HCT116 (cell line): Measurements from ENCODE around the gene UMAD1.

Experiments used
- CTCF ChIP-seq, 3 experiments: fragments of 200-600 bp in 1 of 3; sonication (generic) in 1 of 3; IDR thresholded peaks in 2 of 3; conservative IDR thresholded peaks in 1 of 3; 2 replicates each; pipeline ENCODE4 v1.5.1; 2012 to 2017; ENCODE audit warnings: low read depth in 2 of 3, low read length in 2 of 3, antibody characterized with exemption in 1 of 3, borderline replicate concordance in 1 of 3, control low read depth in 1 of 3, mild to moderate bottlenecking in 1 of 3, mixed read lengths in 1 of 3, mixed run types in 1 of 3, moderate library complexity in 1 of 3; ENCODE audit not compliant: insufficient read depth in 1 of 3
- EGR1 ChIP-seq: IDR thresholded peaks from 2 replicates; pipeline ENCODE4 v1.6.1; 2012; ENCODE audit warnings: low read depth
- POLR2A ChIP-seq: IDR thresholded peaks from 2 replicates; pipeline ENCODE4 v1.7.0; 2011; ENCODE audit warnings: borderline replicate concordance; ENCODE audit not compliant: insufficient read depth, insufficient read length; ENCODE audit errors: extremely low read depth

DNA sequence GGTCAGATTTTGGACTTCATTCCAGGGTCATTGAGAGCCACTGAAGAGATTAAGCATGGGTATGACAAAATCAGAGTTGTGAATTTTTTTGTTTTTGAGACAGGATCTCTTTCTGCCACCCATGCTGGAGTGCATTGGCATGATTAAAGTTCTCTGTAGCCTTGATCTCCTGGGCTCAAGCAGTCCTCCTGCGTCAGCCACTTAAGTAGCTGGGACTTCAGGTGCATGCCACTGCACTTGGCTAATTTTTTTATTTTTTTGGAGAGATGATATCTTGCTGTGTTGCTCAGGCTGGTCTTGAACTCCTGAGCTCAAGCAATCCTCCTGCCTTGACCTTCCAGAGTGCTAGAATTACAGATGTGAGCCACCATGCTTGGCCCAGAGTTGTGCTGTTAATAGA lies 275.5 kb downstream of the UMAD1 start:
- TF ChIP-seq CTCF (IDR thresholded peaks at IDR 0.05 in 2 of 3, conservative IDR thresholded peaks at IDR 0.05 in 1 of 3; ENCODE audit: borderline replicate concordance in 1 of 3, insufficient read depth in 1 of 3, low read depth in 2 of 3, low read length in 2 of 3) (no peak), EGR1 (no peak), POLR2A (no peak)
